Stomach (tissue), 4 donors: ENCODE results near the gene SYCP2L.

Experiments used
- CTCF ChIP-seq, 7 experiments: fragments of 450-650 bp in 4 of 7; fragments of 200-600 bp in 3 of 7; sonication (generic) in 3 of 7; IDR thresholded peaks; one replicate each; pipeline ENCODE4 v1.5.1; 2016 to 2019; ENCODE audit warnings: antibody characterized with exemption in 7 of 7, control low read depth in 2 of 7, mild to moderate bottlenecking in 1 of 7
- EP300 ChIP-seq: sonication (generic); formaldehyde crosslinking; IDR thresholded peaks from one replicate; pipeline ENCODE4 v1.6.1; 2017; ENCODE audit warnings: antibody characterized with exemption
- POLR2A ChIP-seq, 4 donors: fragments of 450-650 bp; IDR thresholded peaks; one replicate each; pipeline ENCODE4 v1.6.1; 2016; ENCODE audit warnings: antibody characterized with exemption in 4 of 4, control low read depth in 2 of 4, mild to moderate bottlenecking in 1 of 4, moderate library complexity in 1 of 4
- POLR2AphosphoS5 ChIP-seq, 3 donors: sonication (generic); formaldehyde crosslinking; IDR thresholded peaks; one replicate each; pipeline ENCODE4 v1.6.1; 2016; ENCODE audit warnings: antibody characterized with exemption in 3 of 3

- no peak for TF ChIP-seq POLR2A (IDR thresholded peaks at IDR 0.05)
- peak in 3 of 7 experiments; percentile 8 to 18 (median 16) for TF ChIP-seq CTCF (IDR thresholded peaks at IDR 0.05)
- no peak for TF ChIP-seq EP300
- no peak for TF ChIP-seq POLR2AphosphoS5 (IDR thresholded peaks at IDR 0.05)
Measured at GRCh38 chr6:10951675-10952282, 64.9 kb downstream of the SYCP2L start.
